ENCODE data around the gene GABRG3. TPM values are rescaled to one million over a fixed set of nuclear protein-coding genes. Genes with fewer than 3 reads are reported as not detected.

Gene GABRG3
- total and polyA plus RNA-seq, 2 experiments from 2014 or later = 0.10 to 1.4 TPM

DNA sequence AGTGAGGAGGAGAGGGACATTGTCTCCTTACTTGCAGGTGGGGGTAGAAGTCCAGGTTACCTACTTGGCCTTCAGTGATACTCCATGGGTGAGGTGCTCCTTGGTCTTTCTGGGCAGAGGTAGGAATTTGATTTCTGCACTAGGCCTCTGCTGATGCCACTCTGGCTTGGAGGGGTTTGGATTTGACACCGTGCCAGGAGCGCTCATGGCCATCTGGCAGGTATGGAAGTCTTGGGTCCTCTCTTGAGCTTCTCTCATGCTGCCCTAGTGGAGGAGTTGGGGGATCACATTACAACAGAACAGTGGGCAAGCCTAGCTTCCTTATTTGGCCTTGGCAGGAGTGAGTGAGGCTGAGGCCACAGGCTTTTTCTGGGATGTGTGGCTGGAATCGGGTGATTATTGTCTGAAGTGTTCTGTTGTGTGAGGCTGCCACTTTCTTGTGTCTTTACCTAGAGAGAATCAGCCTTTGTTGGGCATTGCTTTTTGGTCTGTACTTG is 525.0 kb downstream of the GABRG3 start (continued):
- TF ChIP-seq, protein P1, sequence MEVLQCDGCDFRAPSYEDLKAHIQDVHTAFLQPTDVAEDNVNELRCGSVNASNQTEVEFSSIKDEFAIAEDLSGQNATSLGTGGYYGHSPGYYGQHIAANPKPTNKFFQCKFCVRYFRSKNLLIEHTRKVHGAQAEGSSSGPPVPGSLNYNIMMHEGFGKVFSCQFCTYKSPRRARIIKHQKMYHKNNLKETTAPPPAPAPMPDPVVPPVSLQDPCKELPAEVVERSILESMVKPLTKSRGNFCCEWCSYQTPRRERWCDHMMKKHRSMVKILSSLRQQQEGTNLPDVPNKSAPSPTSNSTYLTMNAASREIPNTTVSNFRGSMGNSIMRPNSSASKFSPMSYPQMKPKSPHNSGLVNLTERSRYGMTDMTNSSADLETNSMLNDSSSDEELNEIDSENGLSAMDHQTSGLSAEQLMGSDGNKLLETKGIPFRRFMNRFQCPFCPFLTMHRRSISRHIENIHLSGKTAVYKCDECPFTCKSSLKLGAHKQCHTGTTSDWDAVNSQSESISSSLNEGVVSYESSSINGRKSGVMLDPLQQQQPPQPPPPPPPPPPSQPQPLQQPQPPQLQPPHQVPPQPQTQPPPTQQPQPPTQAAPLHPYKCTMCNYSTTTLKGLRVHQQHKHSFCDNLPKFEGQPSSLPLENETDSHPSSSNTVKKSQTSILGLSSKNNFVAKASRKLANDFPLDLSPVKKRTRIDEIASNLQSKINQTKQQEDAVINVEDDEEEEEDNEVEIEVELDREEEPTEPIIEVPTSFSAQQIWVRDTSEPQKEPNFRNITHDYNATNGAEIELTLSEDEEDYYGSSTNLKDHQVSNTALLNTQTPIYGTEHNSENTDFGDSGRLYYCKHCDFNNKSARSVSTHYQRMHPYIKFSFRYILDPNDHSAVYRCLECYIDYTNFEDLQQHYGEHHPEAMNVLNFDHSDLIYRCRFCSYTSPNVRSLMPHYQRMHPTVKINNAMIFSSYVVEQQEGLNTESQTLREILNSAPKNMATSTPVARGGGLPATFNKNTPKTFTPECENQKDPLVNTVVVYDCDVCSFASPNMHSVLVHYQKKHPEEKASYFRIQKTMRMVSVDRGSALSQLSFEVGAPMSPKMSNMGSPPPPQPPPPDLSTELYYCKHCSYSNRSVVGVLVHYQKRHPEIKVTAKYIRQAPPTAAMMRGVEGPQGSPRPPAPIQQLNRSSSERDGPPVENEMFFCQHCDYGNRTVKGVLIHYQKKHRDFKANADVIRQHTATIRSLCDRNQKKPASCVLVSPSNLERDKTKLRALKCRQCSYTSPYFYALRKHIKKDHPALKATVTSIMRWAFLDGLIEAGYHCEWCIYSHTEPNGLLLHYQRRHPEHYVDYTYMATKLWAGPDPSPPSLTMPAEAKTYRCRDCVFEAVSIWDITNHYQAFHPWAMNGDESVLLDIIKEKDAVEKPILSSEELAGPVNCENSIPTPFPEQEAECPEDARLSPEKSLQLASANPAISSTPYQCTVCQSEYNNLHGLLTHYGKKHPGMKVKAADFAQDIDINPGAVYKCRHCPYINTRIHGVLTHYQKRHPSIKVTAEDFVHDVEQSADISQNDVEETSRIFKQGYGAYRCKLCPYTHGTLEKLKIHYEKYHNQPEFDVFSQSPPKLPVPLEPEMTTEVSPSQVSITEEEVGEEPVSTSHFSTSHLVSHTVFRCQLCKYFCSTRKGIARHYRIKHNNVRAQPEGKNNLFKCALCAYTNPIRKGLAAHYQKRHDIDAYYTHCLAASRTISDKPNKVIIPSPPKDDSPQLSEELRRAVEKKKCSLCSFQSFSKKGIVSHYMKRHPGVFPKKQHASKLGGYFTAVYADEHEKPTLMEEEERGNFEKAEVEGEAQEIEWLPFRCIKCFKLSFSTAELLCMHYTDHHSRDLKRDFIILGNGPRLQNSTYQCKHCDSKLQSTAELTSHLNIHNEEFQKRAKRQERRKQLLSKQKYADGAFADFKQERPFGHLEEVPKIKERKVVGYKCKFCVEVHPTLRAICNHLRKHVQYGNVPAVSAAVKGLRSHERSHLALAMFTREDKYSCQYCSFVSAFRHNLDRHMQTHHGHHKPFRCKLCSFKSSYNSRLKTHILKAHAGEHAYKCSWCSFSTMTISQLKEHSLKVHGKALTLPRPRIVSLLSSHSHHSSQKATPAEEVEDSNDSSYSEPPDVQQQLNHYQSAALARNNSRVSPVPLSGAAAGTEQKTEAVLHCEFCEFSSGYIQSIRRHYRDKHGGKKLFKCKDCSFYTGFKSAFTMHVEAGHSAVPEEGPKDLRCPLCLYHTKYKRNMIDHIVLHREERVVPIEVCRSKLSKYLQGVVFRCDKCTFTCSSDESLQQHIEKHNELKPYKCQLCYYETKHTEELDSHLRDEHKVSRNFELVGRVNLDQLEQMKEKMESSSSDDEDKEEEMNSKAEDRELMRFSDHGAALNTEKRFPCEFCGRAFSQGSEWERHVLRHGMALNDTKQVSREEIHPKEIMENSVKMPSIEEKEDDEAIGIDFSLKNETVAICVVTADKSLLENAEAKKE (CRISPR knock-in tag; IDR thresholded peaks at IDR 0.05) = 0 out of 2 replicates have a peak, but pooled peaks have one; percentile 22
- TF ChIP-seq, protein P2, sequence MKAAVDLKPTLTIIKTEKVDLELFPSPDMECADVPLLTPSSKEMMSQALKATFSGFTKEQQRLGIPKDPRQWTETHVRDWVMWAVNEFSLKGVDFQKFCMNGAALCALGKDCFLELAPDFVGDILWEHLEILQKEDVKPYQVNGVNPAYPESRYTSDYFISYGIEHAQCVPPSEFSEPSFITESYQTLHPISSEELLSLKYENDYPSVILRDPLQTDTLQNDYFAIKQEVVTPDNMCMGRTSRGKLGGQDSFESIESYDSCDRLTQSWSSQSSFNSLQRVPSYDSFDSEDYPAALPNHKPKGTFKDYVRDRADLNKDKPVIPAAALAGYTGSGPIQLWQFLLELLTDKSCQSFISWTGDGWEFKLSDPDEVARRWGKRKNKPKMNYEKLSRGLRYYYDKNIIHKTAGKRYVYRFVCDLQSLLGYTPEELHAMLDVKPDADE (IDR thresholded peaks at IDR 0.05) = no peak

DNA sequence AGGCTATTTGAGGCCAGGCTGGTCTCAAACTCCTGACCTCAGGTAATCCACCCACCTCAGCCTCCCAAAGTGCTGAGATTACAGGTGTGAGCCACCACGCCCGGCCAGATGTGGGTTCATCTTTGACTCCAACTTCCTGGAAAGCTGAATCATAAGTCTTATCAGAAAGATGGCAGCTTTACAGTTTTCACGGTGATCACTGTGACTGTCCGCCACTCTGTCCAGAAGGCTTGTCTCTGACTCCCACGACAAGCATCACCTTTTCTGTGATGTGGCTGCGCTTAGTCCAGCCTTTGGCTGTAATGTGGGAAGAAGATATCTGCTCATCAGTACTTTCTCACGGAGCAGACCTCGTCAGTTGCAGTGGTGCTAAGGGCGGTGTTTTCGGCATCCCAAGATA is 527.7 kb downstream of the GABRG3 start:
- Histone ChIP-seq H2AFZ (no peak overlapping the region), H3K79me2 (replicated peaks; ENCODE audit: insufficient read depth) (no peaks in the 10 kb centered on the region), H3K27ac (ENCODE audit: low read depth) (no peak overlapping the region), H3K4me2 (no peak overlapping the region), H3K36me3 (ENCODE audit: insufficient read depth) (no peaks in the 10 kb centered on the region), H3K4me1 (ENCODE audit: insufficient read depth) (peaks cover 20% of the 10 kb centered on the region), H3F3A (replicated peaks; ENCODE audit: low read depth) (no peaks in the 10 kb centered on the region), H3K27me3 (ENCODE audit: insufficient read depth) (no peaks in the 10 kb centered on the region), H3K9me2 (ENCODE audit: insufficient read depth) (peaks cover 10% of the 10 kb centered on the region), H3K4me3 (no peak overlapping the region), H4K20me1 (replicated peaks; ENCODE audit: insufficient read depth) (no peaks in the 10 kb centered on the region)
- Mint-ChIP-seq H3K4me3 (no peak overlapping the region), H3K9me3 (no peaks in the 10 kb centered on the region; the same call in 1 of the 3 replicates), H3K27ac (no peak overlapping the region), H3K4me1 (peaks cover 25% of the 10 kb centered on the region), H3K36me3 (ENCODE audit: low read depth) (no peaks in the 10 kb centered on the region), H3K27me3 (ENCODE audit: insufficient read depth, low read depth, poor library complexity) (no peaks in the 10 kb centered on the region)
- DNase-seq (ENCODE audit: low spot score) = no peak
- ATAC-seq = no peak
- TF ChIP-seq, protein P1 (CRISPR knock-in tag; IDR thresholded peaks at IDR 0.05) = no peak
- TF ChIP-seq ZNF331 (CRISPR knock-in tag; IDR thresholded peaks at IDR 0.05; ENCODE audit: low read depth) (no peak), ZNF114 (CRISPR knock-in tag; IDR thresholded peaks at IDR 0.05) (no peak)

All from GM23338 (cell line).